Inferior parietal cortex (tissue), 1 donor: Measurements from ENCODE around the gene CSRNP3.
"Not testable (repeated sequence)": the region's sequence is repeated elsewhere in the genome, so short reads cannot be mapped to it uniquely, and the experiment has no call there.

Experiments
- DNase-seq: peaks from one replicate; pipeline ENCODE4 v3.0.0-alpha.2; 2016; ENCODE audit errors: extremely low spot score

CSRNP3 gene

DNA sequence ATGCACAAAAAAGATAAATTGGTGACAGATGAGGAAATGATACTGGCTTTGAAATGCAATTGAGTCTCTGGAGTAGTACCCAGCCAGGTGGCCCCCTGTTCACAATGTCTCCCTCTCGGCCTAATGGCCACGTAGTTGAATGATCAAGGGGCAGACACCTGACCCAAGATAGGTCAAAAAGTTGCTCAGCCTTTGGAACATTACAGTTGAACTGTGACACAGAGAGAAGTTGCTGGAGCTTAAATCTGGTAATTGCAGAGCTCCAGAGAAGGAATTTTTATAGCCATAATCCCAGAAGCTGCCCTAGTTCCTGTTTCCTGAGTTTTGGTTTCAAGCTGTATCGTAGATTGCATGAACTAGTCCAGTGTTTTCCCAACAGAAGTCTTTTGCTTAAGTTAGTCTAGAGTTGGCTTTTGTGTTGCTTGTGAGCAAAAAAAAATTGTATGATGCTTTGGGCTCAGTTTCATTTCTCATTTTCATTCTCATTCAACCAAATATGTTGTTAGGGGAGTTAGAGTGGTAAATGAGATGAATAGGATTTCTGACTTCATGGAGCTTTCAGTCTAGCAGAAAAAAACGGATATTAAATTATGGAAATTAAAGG lies 117.9 kb downstream of the CSRNP3 start:
- DNase-seq = no peak

- DNase-seq = not testable (repeated sequence)
These were observed 121.5 kb downstream of the CSRNP3 start for GRCh38 chr2:165590999-165591398.

- DNase-seq = no peak
These were observed 123.6 kb downstream of the CSRNP3 start for GRCh38 chr2:165593081-165593480.

DNA sequence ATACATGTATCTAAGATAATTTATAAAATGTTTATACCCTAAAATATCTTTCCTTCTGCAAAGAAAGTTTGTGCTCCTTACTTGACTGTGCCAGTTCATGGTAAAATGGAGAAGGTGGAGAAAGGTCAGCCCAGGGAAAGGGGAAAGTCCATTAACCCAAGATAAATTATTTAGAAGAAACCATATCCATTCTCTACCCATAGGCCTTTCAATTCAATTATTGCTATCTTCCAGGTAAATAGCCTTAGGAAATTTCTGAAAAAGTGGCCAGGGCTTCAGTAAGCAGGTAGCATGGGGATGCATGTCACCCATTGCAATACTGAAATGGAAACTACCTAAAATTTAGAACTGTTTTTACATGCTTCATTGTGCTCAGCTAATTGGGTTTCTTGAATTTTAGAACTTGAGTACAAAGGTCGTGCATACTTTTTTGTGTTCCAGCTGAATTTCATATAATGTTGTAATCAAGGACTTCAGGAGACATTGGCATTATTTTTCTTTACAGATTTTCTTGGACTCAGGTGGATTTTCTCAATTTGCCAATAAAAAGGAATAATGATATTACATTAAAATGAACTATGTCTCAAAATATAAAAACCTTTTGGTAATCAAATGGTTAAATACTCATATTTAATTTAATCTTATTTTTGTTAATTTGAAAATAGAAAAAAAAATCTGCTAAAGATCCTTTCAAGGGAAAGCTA lies 124.9 kb downstream of the CSRNP3 start:
- DNase-seq = no peak

GRCh38 chr2:165594935-165595255 lies 125.4 kb downstream of the CSRNP3 start:
- no peak for DNase-seq

GRCh38 chr2:165596788-165597187 lies 127.3 kb downstream of the CSRNP3 start:
- DNase-seq = no peak

DNA sequence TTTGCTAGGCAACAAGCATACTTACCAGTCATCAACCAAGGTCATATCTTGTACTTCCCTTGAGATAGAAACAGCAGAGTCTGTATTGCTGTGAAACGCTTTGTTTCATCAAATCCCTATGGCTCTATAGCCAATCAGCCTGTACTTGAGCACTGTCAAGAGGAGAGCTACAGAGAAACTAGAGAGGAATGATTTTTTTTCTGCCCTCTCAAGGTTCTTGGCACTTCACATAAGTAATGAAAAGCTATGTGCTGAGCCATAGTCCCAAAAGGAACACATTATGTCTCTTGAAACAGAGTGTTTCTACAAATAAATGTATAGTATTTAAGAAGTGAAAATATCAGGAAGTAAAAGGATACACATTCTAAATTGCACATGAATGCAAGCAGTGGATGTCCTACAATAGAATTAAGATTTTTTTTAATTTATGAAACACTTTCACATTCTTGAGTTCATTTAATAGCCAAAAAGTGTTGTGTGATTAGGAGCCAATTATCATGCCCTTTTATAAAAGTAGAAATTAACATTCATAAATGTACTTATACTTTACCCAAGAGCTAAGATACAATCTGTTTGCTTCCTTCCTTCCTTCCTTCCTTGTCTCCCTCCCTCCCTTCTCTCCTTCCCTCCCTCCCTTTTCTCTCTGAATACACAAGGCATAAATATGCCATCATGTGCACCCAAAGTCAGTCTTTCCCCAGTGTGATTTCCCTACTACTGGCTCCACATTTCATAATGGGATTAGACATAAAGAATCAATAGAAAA lies 131.8 kb downstream of the CSRNP3 start:
- DNase-seq = no peak

GRCh38 chr2:165601928-165602521 lies 132.5 kb downstream of the CSRNP3 start:
- no peak for DNase-seq

GRCh38 chr2:165609672-165610071 lies 140.2 kb downstream of the CSRNP3 start:
- DNase-seq = no peak

- no peak for DNase-seq
These were observed 141.1 kb downstream of the CSRNP3 start for GRCh38 chr2:165610591-165611029.

DNA sequence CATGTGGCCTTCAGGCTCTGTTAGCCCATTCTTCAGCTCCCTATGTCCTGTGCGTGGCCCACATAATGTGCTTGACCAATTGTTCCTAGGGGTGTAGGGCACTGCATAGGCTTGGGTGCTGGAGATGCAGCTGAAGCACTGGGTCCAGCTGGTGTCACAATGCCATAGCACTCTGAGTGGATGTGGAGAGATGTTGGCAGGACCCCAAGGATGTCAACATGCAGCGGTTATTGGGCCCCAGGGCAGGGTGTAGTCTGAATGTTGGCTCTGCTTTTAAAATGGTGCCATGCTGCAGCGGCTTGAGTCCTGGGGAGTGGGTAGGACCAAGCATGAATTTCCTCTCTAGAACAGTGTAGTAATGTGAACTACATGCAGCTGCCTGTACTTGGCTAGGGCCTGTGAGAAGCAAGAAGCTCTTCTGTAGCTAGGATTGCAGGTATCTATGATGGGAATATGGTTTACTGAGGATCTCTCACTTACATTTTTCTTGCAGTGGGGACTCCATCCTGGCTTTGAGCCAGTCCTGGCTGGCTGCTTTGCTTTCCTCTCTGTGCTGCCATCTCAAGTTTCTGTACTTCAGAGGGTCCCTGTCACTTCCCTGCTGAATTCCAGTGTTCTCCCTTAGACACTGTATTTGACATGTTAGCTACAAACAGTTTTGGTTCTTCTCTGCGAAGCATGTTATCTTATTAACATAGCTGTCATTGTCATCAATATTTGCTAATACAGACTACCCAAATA lies 148.4 kb downstream of the CSRNP3 start:
- no peak for DNase-seq

DNA sequence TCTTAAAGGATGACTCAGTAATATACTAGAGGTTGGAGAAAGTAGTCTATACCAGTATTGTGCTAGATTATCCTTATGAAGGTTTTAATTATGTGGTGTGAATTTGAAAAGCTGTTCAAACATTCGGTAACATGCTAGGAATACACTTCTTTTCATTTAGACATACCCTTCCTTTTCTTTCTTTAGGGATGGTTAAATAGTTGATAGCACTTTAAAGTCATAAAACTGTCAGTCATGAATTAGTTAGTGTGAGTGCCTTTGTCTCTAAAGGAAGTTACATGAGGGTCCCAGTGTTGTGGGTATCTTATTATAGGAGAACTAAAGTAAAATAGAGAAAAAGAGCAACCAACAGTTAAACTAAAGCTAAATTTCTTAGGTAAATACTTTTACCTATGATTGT lies 149.3 kb downstream of the CSRNP3 start:
- no peak for DNase-seq

GRCh38 chr2:165621086-165621560 lies 151.6 kb downstream of the CSRNP3 start:
- DNase-seq = no peak

DNA sequence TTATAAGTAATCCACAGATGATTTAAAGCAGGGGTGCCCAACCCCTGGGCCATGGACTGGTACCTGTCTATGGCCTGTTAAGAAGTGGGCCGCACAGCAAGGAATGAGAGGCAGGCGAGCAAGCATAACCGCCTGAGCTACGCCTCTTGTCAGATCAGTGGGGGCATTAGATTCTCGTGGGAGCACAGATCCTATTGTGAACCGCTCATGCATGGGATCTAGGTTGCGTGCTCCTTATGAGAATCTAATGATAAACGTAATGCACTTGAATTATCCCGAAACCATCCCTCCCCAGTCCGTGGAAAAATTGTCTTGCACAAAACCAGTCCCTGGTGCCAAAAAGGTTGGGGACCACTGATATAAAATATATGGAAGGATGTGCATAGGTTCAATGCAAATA lies 153.7 kb downstream of the CSRNP3 start:
- DNase-seq = no peak

- DNase-seq = no peak
These were observed 154.4 kb downstream of the CSRNP3 start for GRCh38 chr2:165623783-165624469.

- DNase-seq = no peak
These were observed 154.9 kb downstream of the CSRNP3 start for GRCh38 chr2:165624470-165624800.

DNA sequence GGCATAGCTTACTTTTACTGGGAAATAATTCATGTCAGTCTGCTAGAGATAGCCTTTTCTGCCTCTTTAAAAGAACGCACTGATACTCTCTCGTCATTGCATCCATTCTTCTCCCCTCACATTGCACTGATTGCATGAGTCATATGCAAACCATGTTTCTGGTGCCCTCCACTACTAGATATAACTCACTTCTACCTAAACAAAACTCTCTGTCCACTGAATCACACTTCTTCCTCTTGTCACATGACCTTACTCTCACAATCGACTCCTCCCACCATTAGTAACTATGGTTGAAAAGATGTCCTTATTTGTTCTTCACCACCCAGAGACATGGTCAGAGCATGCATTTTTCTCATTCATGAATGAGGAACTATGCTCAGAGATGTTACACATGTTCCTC lies 158.0 kb downstream of the CSRNP3 start:
- no peak for DNase-seq

DNA sequence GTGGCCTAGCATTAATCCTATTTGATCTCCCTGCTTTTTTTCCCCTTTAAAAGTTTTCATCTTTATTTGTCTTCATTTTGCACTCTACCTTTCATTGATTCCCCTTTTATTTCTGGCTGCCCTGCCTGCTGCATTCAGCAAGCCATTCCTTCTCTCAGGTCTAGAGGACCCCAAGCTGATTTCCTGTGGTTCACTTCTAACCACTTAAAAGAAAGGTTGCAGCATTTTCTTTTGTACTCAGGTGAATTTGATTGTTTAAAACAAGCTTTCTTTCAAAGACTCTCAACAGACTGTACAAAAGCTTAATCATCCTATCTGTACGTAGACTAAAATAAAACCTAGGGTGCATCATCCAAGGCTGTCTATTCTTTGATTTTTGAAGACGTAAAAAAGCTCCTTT lies 160.3 kb downstream of the CSRNP3 start:
- no peak for DNase-seq

- DNase-seq = no peak
These were observed 160.7 kb downstream of the CSRNP3 start for GRCh38 chr2:165630236-165630635.

DNA sequence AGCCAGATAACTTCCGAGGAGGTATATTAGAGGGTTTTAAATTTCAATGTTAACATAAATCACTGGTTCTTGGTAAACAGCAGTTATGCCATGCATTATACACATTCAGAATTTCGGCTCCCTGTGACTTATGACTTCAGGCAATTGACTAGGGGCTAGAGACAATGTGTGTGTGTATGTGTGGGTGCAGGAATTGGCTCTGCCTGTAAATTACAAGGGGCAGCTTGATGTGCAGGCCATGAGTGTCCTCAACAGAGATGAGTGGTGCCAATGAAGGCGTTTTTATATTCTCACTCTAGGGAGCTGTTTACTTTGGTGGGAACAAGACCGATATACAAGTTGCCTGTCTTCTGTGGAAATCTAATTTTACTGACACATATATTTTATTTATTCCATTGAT lies 161.6 kb downstream of the CSRNP3 start:
- no peak for DNase-seq

DNA sequence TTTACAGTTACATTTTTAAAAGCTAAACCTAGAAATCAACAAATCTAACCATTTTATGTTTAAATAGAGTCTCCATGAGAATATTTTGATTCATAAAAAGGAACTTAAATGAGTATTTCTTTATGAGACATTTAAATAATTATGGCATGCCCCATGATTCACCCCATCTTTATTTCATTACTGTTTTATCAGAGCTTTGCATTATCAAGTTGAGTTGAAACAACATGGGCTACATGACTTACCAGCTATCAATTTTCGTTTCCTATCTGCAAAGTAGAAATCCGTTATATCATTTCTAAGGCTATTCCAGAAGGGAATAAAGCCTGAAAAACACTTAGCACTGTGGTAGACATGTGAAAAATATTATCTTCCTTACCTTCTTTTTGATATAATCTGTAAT lies 163.1 kb downstream of the CSRNP3 start:
- no peak for DNase-seq
